PC-3 (cell line): ENCODE measurements around the gene SVOP. TPM values are rescaled to one million over a fixed set of nuclear protein-coding genes. Genes with fewer than 3 reads are reported as not detected.
A peak's percentile ranks its signal among the peaks of the same experiment; 100 is the strongest.

Experiments used
- ATAC-seq: fragments of 200-7000 bp; cut with Tn5 transposase; 2 replicates; pipeline ENCODE4 v1.9.1; 2020; ENCODE audit warnings: mild to moderate bottlenecking, moderate library complexity
- BruUV-seq: library from RNA; stranded (reverse); fragments of 400-500 nt; replicated peaks from 2 replicates; lab custom pipeline; 2021; lab: Mats Ljungman, UMichigan
- CTCF ChIA-PET: fragments of 300-600 bp; sonication (Branson Sonifier 250); formaldehyde crosslinking; loops from one replicate; lab custom pipeline; 2022; ENCODE audit warnings: antibody characterized with exemption; lab: Charles Lee
- POLR2A ChIA-PET: fragments of 300-600 bp; sonication (Branson Sonifier 250); formaldehyde crosslinking; loops from one replicate; lab custom pipeline; 2022; ENCODE audit warnings: antibody characterized with exemption; ENCODE audit not compliant: unreplicated experiment; lab: Charles Lee
- DNase-seq: peaks from one replicate; pipeline ENCODE4 v3.0.0-alpha.2; 2015
- H2AFZ ChIP-seq: fragments of 300-600 bp; sonication (generic); 2 replicates; pipeline ENCODE4 v1.6.0; 2016; ENCODE audit warnings: antibody characterized with exemption, low read length
- H3F3A ChIP-seq: fragments of 300-600 bp; sonication (generic); one replicate; pipeline ENCODE4 v1.6.0; 2017; ENCODE audit warnings: antibody characterized with exemption, low read length, control low read depth, mild to moderate bottlenecking; ENCODE audit not compliant: unreplicated experiment
- H3K27ac ChIP-seq: fragments of 300-600 bp; sonication (generic); 2 replicates; pipeline ENCODE4 v1.5.1; 2016; ENCODE audit warnings: mild to moderate bottlenecking, low read length
- H3K27me3 ChIP-seq: fragments of 300-600 bp; sonication (generic); 2 replicates; pipeline ENCODE4 v1.6.1; 2016; ENCODE audit warnings: low read length, mixed read lengths
- H3K36me3 ChIP-seq: fragments of 300-600 bp; sonication (generic); 2 replicates; pipeline ENCODE4 v1.6.1; 2016; ENCODE audit warnings: low read depth, mixed run types, low read length, mixed read lengths
- H3K4me1 ChIP-seq: fragments of 300-600 bp; sonication (generic); 2 replicates; pipeline ENCODE4 v1.5.1; 2016; ENCODE audit warnings: low read length; ENCODE audit not compliant: insufficient read depth
- H3K4me2 ChIP-seq: fragments of 300-600 bp; sonication (generic); 2 replicates; pipeline ENCODE4 v1.6.0; 2016; ENCODE audit warnings: low read length
- H3K4me3 ChIP-seq: fragments of 300-600 bp; sonication (generic); 2 replicates; pipeline ENCODE4 v1.5.1; 2016; ENCODE audit warnings: mild to moderate bottlenecking, low read length, mixed read lengths
- H3K79me2 ChIP-seq: fragments of 300-600 bp; sonication (generic); 2 replicates; pipeline ENCODE4 v1.6.1; 2017; ENCODE audit warnings: low read length, mixed read lengths
- H3K9ac ChIP-seq: fragments of 300-600 bp; sonication (generic); 2 replicates; pipeline ENCODE4 v1.6.0; 2016; ENCODE audit warnings: mild to moderate bottlenecking, low read length
- H3K9me2 ChIP-seq: fragments of 300-600 bp; sonication (generic); replicated peaks from 2 replicates; pipeline ENCODE4 v1.6.1; 2016; ENCODE audit warnings: mixed run types, low read length, mixed read lengths
- H3K9me3 ChIP-seq: fragments of 300-600 bp; sonication (generic); 2 replicates; pipeline ENCODE4 v1.6.1; 2016; ENCODE audit warnings: low read length, mixed read lengths
- H4K20me1 ChIP-seq: fragments of 300-600 bp; sonication (generic); 2 replicates; pipeline ENCODE4 v1.6.1; 2016; ENCODE audit warnings: low read length, mixed read lengths
- CTCF ChIP-seq: fragments of 300-600 bp; sonication (generic); conservative IDR thresholded peaks from 2 replicates; pipeline ENCODE4 v1.5.1; 2017; ENCODE audit warnings: antibody characterized with exemption, low read depth, mild to moderate bottlenecking, low read length
- EZH2 ChIP-seq: fragments of 300-600 bp; sonication (generic); IDR thresholded peaks from one replicate; pipeline ENCODE4 v1.6.1; 2017; ENCODE audit warnings: antibody characterized with exemption, mild to moderate bottlenecking, low read length; ENCODE audit not compliant: unreplicated experiment
- EZH2phosphoT487 ChIP-seq: fragments of 300-600 bp; sonication (generic); IDR thresholded peaks from 2 replicates; pipeline ENCODE4 v1.6.1; 2018; ENCODE audit warnings: mild to moderate bottlenecking, antibody characterized with exemption, low read length, borderline replicate concordance
- intact Hi-C: fragments of 100-400 bp; cut with micrococcal nuclease; formaldehyde crosslinking; loops from 2 replicates; pipeline ENCODE4 v1.9.0; 2023
- total RNA-seq: library from RNA; depleted of rRNA; stranded (reverse); fragments of >200 nt; gene quantifications from 2 replicates; pipeline ENCODE4 v1.2.3, GENCODE V29; 2014; rRNA removed

The SVOP gene
- total RNA-seq, 1 experiment from 2014 or later, result not detected

- CTCF ChIA-PET, result no interaction called here
- TF ChIP-seq CTCF, result no peak
- TF ChIP-seq EZH2phosphoT487, result no peak
- no peak for TF ChIP-seq EZH2
- Histone ChIP-seq H3K4me2 (peak overlapping the region; percentile 80), H3F3A (peaks cover 13% of the 10 kb centered on the region), H3K9ac (peak overlapping the region; percentile 53; the same call in 1 of the 2 replicates), H3K4me1 (peaks cover 29% of the 10 kb centered on the region), H3K27ac (no peak overlapping the region), H3K9me2 (no peaks in the 10 kb centered on the region), H3K79me2 (peaks cover 35% of the 10 kb centered on the region), H4K20me1 (peaks cover 7% of the 10 kb centered on the region; the same call in 1 of the 2 replicates), H2AFZ (peak overlapping the region; percentile 79; the same call in 1 of the 2 replicates), H3K36me3 (no peaks in the 10 kb centered on the region), H3K4me3 (peak overlapping the region; percentile 63), H3K9me3 (no peaks in the 10 kb centered on the region), H3K27me3 (no peaks in the 10 kb centered on the region)
- intact Hi-C loops, result loop anchor here (5.0 kb wide), 2 partner anchors 126 to 296 kb away; partner anchors contain the start of genes CORO1C, ISCU and SART3
- POLR2A ChIA-PET, result no interaction called here
- TSS peak; percentile 64 for BruUV-seq
- no peak for ATAC-seq
- DNase-seq, result no peak
These were observed 162.4 kb downstream of the SVOP start for GRCh38 chr12:108858311-108859074.

Other genes starting within 250 kb of the SVOP start
- gene SSH1, start 163.5 kb downstream of the SVOP start, total RNA-seq, result 17.2 and 24.2 TPM in 2 replicates
- gene DAO, start 141.0 kb downstream of the SVOP start, total RNA-seq, result not detected in 2 replicates
- 8.5 and 13.6 TPM in 2 replicates for gene USP30, start 31.5 kb upstream of the SVOP start, total RNA-seq
- gene ALKBH2, start 72.4 kb upstream of the SVOP start, total RNA-seq, result 73.8 and 74.0 TPM in 2 replicates
- gene UNG, start 76.5 kb upstream of the SVOP start, total RNA-seq, result 168 and 179 TPM in 2 replicates
- 21.7 and 22.6 TPM in 2 replicates for gene ACACB, start 95.5 kb upstream of the SVOP start, total RNA-seq